Uterus (tissue), 2 donors: ENCODE results near the gene GPN2.

Experiments
- POLR2A ChIP-seq, 2 donors: fragments of 450-650 bp; IDR thresholded peaks; one replicate each; pipeline ENCODE4 v1.6.1; 2016; ENCODE audit warnings: antibody characterized with exemption in 2 of 2, mild to moderate bottlenecking in 1 of 2, moderate library complexity in 1 of 2
- TF ChIP-seq, protein P1 (sequence below), 4 experiments: fragments of 200-600 bp in 2 of 4; fragments of 450-650 bp in 2 of 4; sonication (generic) in 2 of 4; IDR thresholded peaks; one replicate each; pipeline ENCODE4 v1.5.1; 2016 to 2019; ENCODE audit warnings: antibody characterized with exemption in 4 of 4, mild to moderate bottlenecking in 2 of 4, moderate library complexity in 1 of 4

DNA sequence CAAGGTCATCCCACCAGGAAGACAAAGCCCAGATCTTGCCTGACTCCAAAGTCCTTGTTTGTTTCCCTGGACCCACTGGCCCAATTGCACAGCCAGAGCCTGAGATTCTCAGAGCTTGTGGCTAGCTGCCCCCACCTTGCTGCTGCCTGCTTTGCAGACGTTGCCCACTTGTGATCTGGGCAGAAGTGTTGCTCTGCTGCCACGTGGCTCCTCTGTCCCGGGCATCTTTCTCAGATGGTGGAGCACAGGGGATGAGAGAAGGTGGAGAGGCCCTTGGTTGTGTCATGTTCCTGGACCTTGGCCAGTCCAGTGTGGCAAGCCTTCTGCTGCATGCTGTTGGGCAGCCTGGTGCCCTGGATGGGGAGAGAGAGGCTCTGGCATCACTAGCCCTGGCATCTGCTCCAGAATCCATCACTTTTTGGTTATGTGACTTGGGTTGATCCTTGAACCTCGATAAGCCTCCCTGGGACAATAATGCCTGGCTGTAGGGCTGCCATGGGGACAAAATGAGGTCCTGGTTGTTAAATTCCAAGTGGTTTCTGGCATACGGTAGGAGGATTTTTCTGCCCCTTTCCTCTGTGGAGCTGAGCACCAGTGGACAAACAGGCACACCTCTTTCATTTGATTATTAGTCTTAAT, 25.2 kb upstream of the GPN2 start:
- TF ChIP-seq, protein P1, sequence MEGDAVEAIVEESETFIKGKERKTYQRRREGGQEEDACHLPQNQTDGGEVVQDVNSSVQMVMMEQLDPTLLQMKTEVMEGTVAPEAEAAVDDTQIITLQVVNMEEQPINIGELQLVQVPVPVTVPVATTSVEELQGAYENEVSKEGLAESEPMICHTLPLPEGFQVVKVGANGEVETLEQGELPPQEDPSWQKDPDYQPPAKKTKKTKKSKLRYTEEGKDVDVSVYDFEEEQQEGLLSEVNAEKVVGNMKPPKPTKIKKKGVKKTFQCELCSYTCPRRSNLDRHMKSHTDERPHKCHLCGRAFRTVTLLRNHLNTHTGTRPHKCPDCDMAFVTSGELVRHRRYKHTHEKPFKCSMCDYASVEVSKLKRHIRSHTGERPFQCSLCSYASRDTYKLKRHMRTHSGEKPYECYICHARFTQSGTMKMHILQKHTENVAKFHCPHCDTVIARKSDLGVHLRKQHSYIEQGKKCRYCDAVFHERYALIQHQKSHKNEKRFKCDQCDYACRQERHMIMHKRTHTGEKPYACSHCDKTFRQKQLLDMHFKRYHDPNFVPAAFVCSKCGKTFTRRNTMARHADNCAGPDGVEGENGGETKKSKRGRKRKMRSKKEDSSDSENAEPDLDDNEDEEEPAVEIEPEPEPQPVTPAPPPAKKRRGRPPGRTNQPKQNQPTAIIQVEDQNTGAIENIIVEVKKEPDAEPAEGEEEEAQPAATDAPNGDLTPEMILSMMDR (IDR thresholded peaks at IDR 0.05), result no peak
- TF ChIP-seq POLR2A (IDR thresholded peaks at IDR 0.05), result no peak
